Measurements from ENCODE around the gene PACSIN1.

Gene PACSIN1

GRCh38 chr6:34576286-34576955 lies 110.5 kb downstream of the PACSIN1 start:
- Mint-ChIP-seq H3K36me3 (no peaks in the 10 kb centered on the region), H3K27me3 (peaks cover 5% of the 10 kb centered on the region), H3K27ac (no peak overlapping the region), H3K4me1 (no peaks in the 10 kb centered on the region), H3K9me3 (no peaks in the 10 kb centered on the region), H3K4me3 (no peak overlapping the region)
- ATAC-seq (ENCODE audit: low read depth): no peak
- DNase-seq (ENCODE audit: low spot score in 2 of 2): no peak

- no peaks in the 10 kb centered on the region for H3K9me3 Mint-ChIP-seq
- H3K27ac Mint-ChIP-seq: no peak overlapping the region
- DNase-seq (ENCODE audit: low spot score in 2 of 2): no peak
- H3K4me1 Mint-ChIP-seq: peaks cover 2% of the 10 kb centered on the region
- H3K36me3 Mint-ChIP-seq: peaks cover 2% of the 10 kb centered on the region
- no peaks in the 10 kb centered on the region for H3K27me3 Mint-ChIP-seq
- no peak for ATAC-seq (ENCODE audit: low read depth)
- H3K4me3 Mint-ChIP-seq: no peak overlapping the region
These were observed 112.8 kb downstream of the PACSIN1 start for GRCh38 chr6:34578445-34579262.

- H3K4me1 Mint-ChIP-seq: peaks cover 6% of the 10 kb centered on the region
- no peak for ATAC-seq (ENCODE audit: low read depth)
- no peak overlapping the region for H3K4me3 Mint-ChIP-seq
- no peaks in the 10 kb centered on the region for H3K27me3 Mint-ChIP-seq
- H3K27ac Mint-ChIP-seq: no peak overlapping the region
- H3K9me3 Mint-ChIP-seq: no peaks in the 10 kb centered on the region
- peaks cover 7% of the 10 kb centered on the region for H3K36me3 Mint-ChIP-seq
- DNase-seq (ENCODE audit: low spot score in 2 of 2): no peak
These were observed 115.1 kb downstream of the PACSIN1 start for GRCh38 chr6:34580707-34581560.

- ATAC-seq (ENCODE audit: low read depth) (no peak), DNase-seq (ENCODE audit: low spot score in 2 of 2) (no peak)
- H3K27ac Mint-ChIP-seq: no peak overlapping the region
- peaks cover 6% of the 10 kb centered on the region for H3K4me1 Mint-ChIP-seq
- H3K4me3 Mint-ChIP-seq: no peak overlapping the region
- H3K36me3 Mint-ChIP-seq: peaks cover 7% of the 10 kb centered on the region
- no peaks in the 10 kb centered on the region for H3K9me3 Mint-ChIP-seq
- H3K27me3 Mint-ChIP-seq: no peaks in the 10 kb centered on the region
These were observed 115.7 kb downstream of the PACSIN1 start for GRCh38 chr6:34581561-34581920.

- Mint-ChIP-seq H3K27ac (no peak overlapping the region), H3K9me3 (no peaks in the 10 kb centered on the region), H3K27me3 (no peaks in the 10 kb centered on the region), H3K4me1 (peaks cover 6% of the 10 kb centered on the region), H3K4me3 (no peak overlapping the region), H3K36me3 (peaks cover 14% of the 10 kb centered on the region)
- DNase-seq (ENCODE audit: low spot score in 2 of 2): no peak
- ATAC-seq (ENCODE audit: low read depth): no peak
These were observed 117.6 kb downstream of the PACSIN1 start for GRCh38 chr6:34583461-34583860.

- H3K9me3 Mint-ChIP-seq: no peaks in the 10 kb centered on the region
- H3K27ac Mint-ChIP-seq: peak overlapping the region; percentile 8
- ATAC-seq (ENCODE audit: low read depth) (no peak), DNase-seq (ENCODE audit: low spot score in 2 of 2) (no peak)
- peaks cover 14% of the 10 kb centered on the region for H3K36me3 Mint-ChIP-seq
- H3K4me3 Mint-ChIP-seq: no peak overlapping the region
- H3K27me3 Mint-ChIP-seq: no peaks in the 10 kb centered on the region
- H3K4me1 Mint-ChIP-seq: peaks cover 6% of the 10 kb centered on the region
These were observed 118.2 kb downstream of the PACSIN1 start for GRCh38 chr6:34583861-34584604.

GRCh38 chr6:34584694-34585093 lies 118.8 kb downstream of the PACSIN1 start:
- ATAC-seq (ENCODE audit: low read depth) (no peak), DNase-seq (ENCODE audit: low spot score in 2 of 2) (no peak)
- no peaks in the 10 kb centered on the region for H3K9me3 Mint-ChIP-seq
- H3K36me3 Mint-ChIP-seq: peaks cover 19% of the 10 kb centered on the region
- H3K27ac Mint-ChIP-seq: peak overlapping the region; percentile 8
- no peaks in the 10 kb centered on the region for H3K27me3 Mint-ChIP-seq
- no peak overlapping the region for H3K4me3 Mint-ChIP-seq
- H3K4me1 Mint-ChIP-seq: peaks cover 6% of the 10 kb centered on the region

Measured in memory B cell (primary cell).